ENCODE results near the gene HNRNPUL1.

The HNRNPUL1 gene

DNA sequence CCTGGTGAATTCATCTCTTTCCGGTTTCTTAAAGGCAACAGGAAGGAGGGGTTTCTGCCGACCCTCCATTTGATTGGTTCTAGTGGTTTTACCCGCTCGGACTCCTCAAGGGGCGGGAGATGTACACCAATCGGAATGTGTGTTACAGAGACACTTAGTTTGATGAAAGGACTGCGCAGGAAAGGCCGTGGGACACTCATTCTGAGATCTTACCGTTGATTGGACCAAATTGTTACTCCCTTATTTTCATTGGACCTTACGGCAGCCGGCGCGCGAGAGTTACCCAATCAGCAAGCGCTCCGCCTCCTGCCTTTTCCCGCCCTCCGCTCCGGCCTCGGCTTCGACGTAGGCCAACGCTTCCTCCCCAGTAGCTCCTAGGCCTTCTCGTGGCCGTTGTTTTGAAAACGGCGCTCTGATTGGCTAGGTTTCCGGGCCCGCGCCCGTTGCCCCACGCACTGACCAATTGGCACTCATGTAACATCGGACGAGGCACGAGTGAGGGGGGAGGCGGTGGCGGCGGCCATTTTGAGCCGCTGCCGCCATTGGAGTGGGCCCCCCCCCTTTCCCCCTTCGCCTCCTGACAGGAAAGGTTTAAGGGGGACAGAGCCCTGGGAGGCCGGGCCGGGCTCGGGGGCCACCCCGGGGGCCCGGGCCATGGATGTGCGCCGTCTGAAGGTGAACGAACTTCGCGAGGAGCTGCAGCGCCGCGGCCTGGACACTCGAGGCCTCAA is at the start of gene HNRNPUL1:
TSS of gene HNRNPUL1 (plus strand) at position 523 of the 731 bp plus-strand sequence. CDS start at position 655, 132 bp downstream.
- H3K4me3 ChIP-seq (ENCODE audit: low read length), result peak within 1 kb of the TSS; percentile 94
- no peak for TF ChIP-seq ZNF274 (IDR thresholded peaks at IDR 0.05; ENCODE audit: low read depth, low read length)

- TF ChIP-seq ZNF274 (IDR thresholded peaks at IDR 0.05; ENCODE audit: low read depth, low read length), result no peak
- H3K4me3 ChIP-seq (ENCODE audit: low read length), result no peak overlapping the region
Measured at GRCh38 chr19:41217741-41218140, 46.4 kb upstream of the HNRNPUL1 start.

DNA sequence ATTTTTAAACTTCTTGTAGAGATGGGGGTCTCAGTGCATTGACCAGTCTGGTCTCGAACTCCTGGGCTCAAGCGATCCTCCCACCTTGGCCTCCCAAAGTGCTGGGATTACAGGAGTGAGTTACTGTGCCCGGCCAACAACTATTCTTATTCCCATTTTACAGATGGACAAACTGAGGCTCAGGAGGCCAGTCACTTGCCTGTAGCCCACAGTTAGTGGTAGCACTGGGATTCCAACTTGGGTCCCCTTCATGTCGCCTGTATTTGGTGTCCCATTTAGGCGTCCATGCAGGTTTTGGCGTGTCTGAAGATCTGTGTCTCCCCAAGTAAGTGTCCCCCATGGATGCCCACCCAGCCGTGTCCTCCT is 45.9 kb upstream of the HNRNPUL1 start:
- no peak for TF ChIP-seq ZNF274 (IDR thresholded peaks at IDR 0.05; ENCODE audit: low read depth, low read length)
- H3K4me3 ChIP-seq (ENCODE audit: low read length), result no peak overlapping the region

DNA sequence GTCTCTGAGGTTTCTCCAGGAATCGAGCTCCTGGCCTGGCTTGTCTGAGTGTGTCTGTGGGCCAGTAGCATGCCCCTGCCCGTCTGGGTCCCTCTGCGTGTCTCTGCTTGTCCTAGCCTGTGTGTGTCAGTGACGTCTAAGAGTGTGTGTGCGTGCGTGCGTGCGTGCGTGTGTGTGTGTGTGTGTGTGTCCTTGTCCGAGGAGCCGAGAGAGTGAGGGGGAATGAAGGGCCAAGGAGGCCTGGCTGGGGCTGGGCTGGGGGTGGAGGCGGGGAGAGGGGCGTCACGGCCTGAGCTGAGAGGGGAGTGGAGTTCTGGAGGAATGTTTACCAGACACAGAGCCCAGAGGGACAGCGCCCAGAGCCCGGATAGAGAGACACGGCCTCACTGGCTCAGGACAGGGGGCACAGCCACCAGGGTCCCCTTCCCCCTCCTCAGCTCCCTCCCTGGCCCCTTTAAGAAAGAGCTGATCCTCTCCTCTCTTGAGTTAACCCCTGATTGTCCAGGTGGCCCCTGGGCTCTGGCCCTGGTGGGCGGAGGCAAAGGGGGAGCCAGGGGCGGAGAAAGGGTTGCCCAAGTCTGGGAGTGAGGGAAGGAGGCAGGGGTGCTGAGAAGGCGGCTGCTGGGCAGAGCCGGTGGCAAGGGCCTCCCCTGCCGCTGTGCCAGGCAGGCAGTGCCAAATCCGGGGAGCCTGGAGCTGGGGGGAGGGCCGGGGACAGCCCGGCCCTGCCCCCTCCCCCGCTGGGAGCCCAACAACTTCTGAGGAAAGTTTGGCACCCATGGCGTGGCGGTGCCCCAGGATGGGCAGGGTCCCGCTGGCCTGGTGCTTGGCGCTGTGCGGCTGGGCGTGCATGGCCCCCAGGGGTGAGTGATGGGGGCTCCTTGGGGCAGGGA is 45.3 kb upstream of the HNRNPUL1 start, which contains the start of gene AXL:
TSS of gene AXL (plus strand) at position 609 of the 893 bp plus-strand sequence. CDS start at position 779, 170 bp downstream.
- TF ChIP-seq ZNF274 (IDR thresholded peaks at IDR 0.05; ENCODE audit: low read depth, low read length), result no peak
- H3K4me3 ChIP-seq (ENCODE audit: low read length), result no peak within 1 kb of the TSS

DNA sequence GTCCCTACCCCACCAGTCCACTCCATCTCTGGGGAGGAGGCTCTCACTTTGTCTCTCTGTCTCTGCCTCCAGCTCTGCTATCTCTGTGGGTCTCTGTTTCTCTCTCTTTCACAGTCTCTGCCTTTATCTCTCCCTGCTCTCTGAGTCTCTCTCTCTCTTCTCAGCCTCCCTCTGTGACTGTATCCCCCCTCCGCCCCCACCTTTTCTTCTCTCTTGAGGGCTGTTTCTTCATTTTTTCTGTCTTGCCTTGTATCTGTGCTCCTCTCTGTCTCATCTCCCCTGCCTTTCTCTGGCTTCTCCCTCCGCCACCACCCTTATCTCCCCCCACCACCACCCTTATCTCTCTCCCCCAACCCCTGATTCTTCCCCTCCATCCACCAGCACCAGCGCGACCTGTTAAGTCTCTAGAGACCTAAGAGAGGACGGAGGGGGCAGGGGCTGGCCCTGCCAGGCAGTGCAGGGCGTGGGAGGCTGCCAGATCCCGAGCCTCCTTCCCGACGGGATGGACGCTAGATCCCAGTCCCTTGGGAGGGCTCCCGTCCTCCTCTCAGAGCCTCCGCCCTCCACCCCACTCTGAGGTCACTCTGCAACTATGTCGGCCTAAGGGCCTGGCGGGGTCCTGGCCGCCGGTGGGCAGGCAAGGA is 44.1 kb upstream of the HNRNPUL1 start:
- no peak for TF ChIP-seq ZNF274 (IDR thresholded peaks at IDR 0.05; ENCODE audit: low read depth, low read length)
- no peak overlapping the region for H3K4me3 ChIP-seq (ENCODE audit: low read length)

- H3K4me3 ChIP-seq (ENCODE audit: low read length), result no peak overlapping the region
- no peak for TF ChIP-seq ZNF274 (IDR thresholded peaks at IDR 0.05; ENCODE audit: low read depth, low read length)
Measured at GRCh38 chr19:41220811-41221210, 43.4 kb upstream of the HNRNPUL1 start.

DNA sequence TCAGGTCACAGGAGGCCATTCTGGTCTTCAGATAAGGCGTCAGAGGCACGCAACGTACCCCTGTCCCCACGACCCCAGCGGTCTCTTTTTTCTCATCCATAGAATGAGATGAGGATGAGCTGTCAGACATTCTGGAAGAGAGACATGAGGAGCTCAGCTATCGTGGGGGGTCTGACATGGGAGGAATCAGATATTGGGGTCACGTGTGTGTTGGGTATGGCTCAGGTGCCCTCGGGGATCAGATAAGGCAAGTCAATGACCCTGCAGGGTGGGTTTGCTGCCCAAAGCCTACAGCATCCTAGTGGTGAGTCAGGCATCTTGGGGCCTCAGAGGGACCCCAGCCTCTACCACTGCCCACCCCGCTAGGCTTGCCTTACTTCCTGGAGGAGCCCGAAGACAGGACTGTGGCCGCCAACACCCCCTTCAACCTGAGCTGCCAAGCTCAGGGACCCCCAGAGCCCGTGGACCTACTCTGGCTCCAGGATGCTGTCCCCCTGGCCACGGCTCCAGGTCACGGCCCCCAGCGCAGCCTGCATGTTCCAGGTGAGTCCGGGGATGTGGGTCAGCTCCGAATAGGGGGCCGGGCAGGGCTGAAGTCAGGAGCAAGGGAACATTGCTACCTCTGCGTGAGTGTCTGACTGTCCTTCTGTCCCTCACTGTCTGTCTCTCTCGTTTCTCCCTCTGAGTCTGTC is 42.5 kb upstream of the HNRNPUL1 start:
- no peak overlapping the region for H3K4me3 ChIP-seq (ENCODE audit: low read length)
- TF ChIP-seq ZNF274 (IDR thresholded peaks at IDR 0.05; ENCODE audit: low read depth, low read length), result no peak

GRCh38 chr19:41222240-41222639 is 41.9 kb upstream of the HNRNPUL1 start:
- no peak overlapping the region for H3K4me3 ChIP-seq (ENCODE audit: low read length)
- no peak for TF ChIP-seq ZNF274 (IDR thresholded peaks at IDR 0.05; ENCODE audit: low read depth, low read length)

- H3K4me3 ChIP-seq (ENCODE audit: low read length), result no peak overlapping the region
- TF ChIP-seq ZNF274 (IDR thresholded peaks at IDR 0.05; ENCODE audit: low read depth, low read length), result no peak
Measured at GRCh38 chr19:41223431-41224234, 40.5 kb upstream of the HNRNPUL1 start.

- H3K4me3 ChIP-seq (ENCODE audit: low read length), result no peak overlapping the region
- TF ChIP-seq ZNF274 (IDR thresholded peaks at IDR 0.05; ENCODE audit: low read depth, low read length), result no peak
Measured at GRCh38 chr19:41224632-41225031, 39.5 kb upstream of the HNRNPUL1 start.

- H3K4me3 ChIP-seq (ENCODE audit: low read length), result no peak overlapping the region
- TF ChIP-seq ZNF274 (IDR thresholded peaks at IDR 0.05; ENCODE audit: low read depth, low read length), result no peak
Measured at GRCh38 chr19:41225238-41226052, 38.7 kb upstream of the HNRNPUL1 start.

Measured in GM08714 (cell line).